Measurements from ENCODE around the gene ZIC5. TPM values are rescaled to one million over a fixed set of nuclear protein-coding genes. Genes with fewer than 3 reads are reported as not detected.

Gene ZIC5
- total RNA-seq, 1 experiment from 2014 or later, result 0.66 TPM

DNA sequence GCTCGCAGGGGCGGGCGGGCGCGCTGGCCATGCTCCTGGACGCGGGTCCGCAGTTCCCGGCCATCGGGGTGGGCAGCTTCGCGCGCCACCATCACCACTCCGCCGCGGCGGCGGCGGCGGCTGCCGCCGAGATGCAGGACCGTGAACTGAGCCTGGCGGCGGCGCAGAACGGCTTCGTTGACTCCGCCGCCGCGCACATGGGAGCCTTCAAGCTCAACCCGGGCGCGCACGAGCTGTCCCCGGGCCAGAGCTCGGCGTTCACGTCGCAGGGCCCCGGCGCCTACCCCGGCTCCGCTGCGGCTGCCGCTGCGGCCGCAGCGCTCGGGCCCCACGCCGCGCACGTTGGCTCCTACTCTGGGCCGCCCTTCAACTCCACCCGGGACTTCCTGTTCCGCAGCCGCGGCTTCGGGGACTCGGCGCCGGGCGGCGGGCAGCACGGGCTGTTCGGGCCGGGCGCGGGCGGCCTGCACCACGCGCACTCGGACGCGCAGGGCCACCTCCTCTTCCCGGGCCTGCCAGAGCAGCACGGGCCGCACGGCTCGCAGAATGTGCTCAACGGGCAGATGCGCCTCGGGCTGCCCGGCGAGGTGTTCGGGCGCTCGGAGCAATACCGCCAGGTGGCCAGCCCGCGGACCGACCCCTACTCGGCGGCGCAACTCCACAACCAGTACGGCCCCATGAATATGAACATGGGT lies 10.6 kb upstream of the ZIC5 start:
- H3K4me1 Mint-ChIP-seq (ENCODE audit: low read depth, unreplicated experiment), result peaks cover 9% of the 10 kb centered on the region
- POLR2A ChIA-PET, result interaction anchor here (1.0 kb wide), 1 partner anchor 108 kb away, joined by 4 read pairs; no protein-coding TSS in a partner anchor
- no peaks in the 10 kb centered on the region for H3K9me3 Mint-ChIP-seq (ENCODE audit: unreplicated experiment)
- Histone ChIP-seq H3K36me3 (ENCODE audit: control insufficient read depth, insufficient read depth, low read length) (no peaks in the 10 kb centered on the region), H3K4me3 (ENCODE audit: low read depth, low read length) (peak overlapping the region; percentile 59), H3K4me1 (peaks cover 24% of the 10 kb centered on the region), H3K9me3 (no peaks in the 10 kb centered on the region), H3K27me3 (replicated peaks; ENCODE audit: control insufficient read depth, insufficient read depth, low read length) (peaks cover 19% of the 10 kb centered on the region)
- CTCF ChIA-PET, result interaction anchor here (0.6 to 2.2 kb wide), 5 partner anchors 12 to 253 kb away, joined by 3 to 6 read pairs (median 4); no protein-coding TSS in a partner anchor
- peaks cover 5% of the 10 kb centered on the region for H3K36me3 Mint-ChIP-seq (ENCODE audit: insufficient read depth, unreplicated experiment)
- peak overlapping the region; percentile 61 for H3K4me3 Mint-ChIP-seq (ENCODE audit: unreplicated experiment)
- H3K27me3 Mint-ChIP-seq (ENCODE audit: insufficient read depth, unreplicated experiment), result peaks cover 44% of the 10 kb centered on the region
- TF ChIP-seq, protein P1, sequence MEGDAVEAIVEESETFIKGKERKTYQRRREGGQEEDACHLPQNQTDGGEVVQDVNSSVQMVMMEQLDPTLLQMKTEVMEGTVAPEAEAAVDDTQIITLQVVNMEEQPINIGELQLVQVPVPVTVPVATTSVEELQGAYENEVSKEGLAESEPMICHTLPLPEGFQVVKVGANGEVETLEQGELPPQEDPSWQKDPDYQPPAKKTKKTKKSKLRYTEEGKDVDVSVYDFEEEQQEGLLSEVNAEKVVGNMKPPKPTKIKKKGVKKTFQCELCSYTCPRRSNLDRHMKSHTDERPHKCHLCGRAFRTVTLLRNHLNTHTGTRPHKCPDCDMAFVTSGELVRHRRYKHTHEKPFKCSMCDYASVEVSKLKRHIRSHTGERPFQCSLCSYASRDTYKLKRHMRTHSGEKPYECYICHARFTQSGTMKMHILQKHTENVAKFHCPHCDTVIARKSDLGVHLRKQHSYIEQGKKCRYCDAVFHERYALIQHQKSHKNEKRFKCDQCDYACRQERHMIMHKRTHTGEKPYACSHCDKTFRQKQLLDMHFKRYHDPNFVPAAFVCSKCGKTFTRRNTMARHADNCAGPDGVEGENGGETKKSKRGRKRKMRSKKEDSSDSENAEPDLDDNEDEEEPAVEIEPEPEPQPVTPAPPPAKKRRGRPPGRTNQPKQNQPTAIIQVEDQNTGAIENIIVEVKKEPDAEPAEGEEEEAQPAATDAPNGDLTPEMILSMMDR (IDR thresholded peaks at IDR 0.05; ENCODE audit: insufficient read depth in 1 of 2, low read depth in 1 of 2, low read length in 1 of 2, severe bottlenecking in 1 of 2, unreplicated experiment in 1 of 2), result no peak
- no TSS peak for BruUV-seq (replicated peaks)
- DNase-seq, result peak in 1 of 2 experiments; percentile 50
- intact Hi-C loops (cut with micrococcal nuclease; ENCODE audit: unreplicated experiment), result loop anchor here (5.0 kb wide), 3 partner anchors 105 to 535 kb away; partner anchors contain the start of gene PCCA
- H3K27ac Mint-ChIP-seq (ENCODE audit: unreplicated experiment), result no peak overlapping the region

DNA sequence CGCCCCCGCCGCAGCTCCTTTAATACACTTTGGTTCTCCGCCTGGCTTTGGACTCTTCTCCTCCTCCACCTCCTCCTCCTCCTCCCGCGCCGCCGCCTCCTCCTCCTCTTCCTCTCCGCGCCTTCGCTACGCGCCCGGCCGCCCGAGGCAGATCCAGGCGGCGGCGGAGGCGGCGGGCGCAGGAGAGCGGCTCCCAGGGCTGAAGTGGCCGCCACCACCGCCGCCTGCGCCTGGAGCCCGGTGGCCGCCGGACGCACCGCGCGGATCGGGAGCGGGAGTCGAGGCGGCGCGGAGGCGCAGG lies 10.1 kb upstream of the ZIC5 start, which contains the start of gene ZIC2:
TSS of gene ZIC2 (plus strand) at position 50 of the 301 bp plus-strand sequence. CDS start 281 bp downstream, outside the sequence.
- ChIA-PET CTCF (interaction anchor here (1.1 kb wide), 1 partner anchor 11 kb away, joined by 4 read pairs; no protein-coding TSS in a partner anchor), POLR2A (interaction anchor here (0.8 kb wide), 1 partner anchor 8 kb away, joined by 3 read pairs; no protein-coding TSS in a partner anchor)
- BruUV-seq (replicated peaks), result no TSS peak
- Histone ChIP-seq H3K27me3 (replicated peaks; ENCODE audit: control insufficient read depth, insufficient read depth, low read length) (peaks cover 19% of the 10 kb centered on the region), H3K9me3 (no peaks in the 10 kb centered on the region), H3K36me3 (ENCODE audit: control insufficient read depth, insufficient read depth, low read length) (no peaks in the 10 kb centered on the region), H3K4me3 (ENCODE audit: low read depth, low read length) (peak within 1 kb of the TSS; percentile 59), H3K4me1 (peaks cover 24% of the 10 kb centered on the region)
- Mint-ChIP-seq H3K4me3 (ENCODE audit: unreplicated experiment) (peak within 1 kb of the TSS; percentile 61), H3K27me3 (ENCODE audit: insufficient read depth, unreplicated experiment) (peaks cover 46% of the 10 kb centered on the region), H3K27ac (ENCODE audit: unreplicated experiment) (no peak within 1 kb of the TSS), H3K36me3 (ENCODE audit: insufficient read depth, unreplicated experiment) (peaks cover 5% of the 10 kb centered on the region), H3K4me1 (ENCODE audit: low read depth, unreplicated experiment) (peaks cover 9% of the 10 kb centered on the region), H3K9me3 (ENCODE audit: unreplicated experiment) (no peaks in the 10 kb centered on the region)
- DNase-seq, result peak in 1 of 2 experiments; percentile 48
- TF ChIP-seq, protein P1 (IDR thresholded peaks at IDR 0.05; ENCODE audit: insufficient read depth in 1 of 2, low read depth in 1 of 2, low read length in 1 of 2, severe bottlenecking in 1 of 2, unreplicated experiment in 1 of 2), result no peak
- intact Hi-C loops (cut with micrococcal nuclease; ENCODE audit: unreplicated experiment), result loop anchor here (2.0 to 5.0 kb wide), 4 partner anchors 106 to 536 kb away; partner anchors contain the start of gene PCCA

DNA sequence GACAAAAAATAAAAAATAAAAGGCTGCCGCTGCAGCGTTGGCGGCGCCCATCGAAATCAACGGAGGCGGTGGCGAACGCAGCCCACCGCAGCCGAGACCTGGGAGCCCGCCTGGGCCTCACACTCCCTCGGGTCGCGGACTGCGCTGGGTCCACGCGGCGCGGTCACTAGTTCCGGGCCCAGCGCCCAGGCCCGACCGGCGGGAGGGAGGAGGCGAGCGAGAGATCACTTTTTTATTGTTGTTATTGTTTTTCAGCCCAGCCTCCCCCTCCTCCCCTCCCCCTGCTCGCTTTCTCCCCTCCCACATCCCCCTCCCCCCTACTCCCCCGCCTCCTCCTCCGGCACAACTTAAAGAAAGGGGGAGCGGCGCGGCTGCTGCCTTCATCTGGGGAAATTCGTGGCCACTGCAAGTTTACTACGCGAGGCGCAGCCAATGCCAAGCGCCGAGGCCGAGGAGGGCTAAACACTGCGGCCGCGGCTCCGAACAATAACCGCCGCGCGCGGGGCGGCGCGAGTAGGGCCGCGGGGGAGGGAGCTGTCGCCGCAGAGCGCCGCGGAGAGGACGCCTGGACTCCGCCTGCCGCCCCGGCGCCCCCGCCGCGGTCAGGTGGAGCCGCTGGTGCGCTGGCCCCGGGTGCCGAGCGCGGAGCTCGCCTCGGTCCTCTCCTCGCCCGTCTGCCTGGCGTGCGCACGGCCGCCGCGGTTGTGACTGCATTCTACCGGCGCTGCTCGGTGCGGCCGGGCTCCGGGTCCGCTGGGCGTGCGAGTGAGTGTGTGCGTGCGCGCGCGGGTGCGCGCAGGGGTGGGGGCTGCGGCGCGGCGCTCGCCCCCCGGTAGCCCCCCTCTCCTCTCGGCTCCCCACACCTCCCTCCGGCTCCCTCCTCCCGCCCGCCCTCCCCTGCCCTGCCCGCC lies 9.5 kb upstream of the ZIC5 start:
- Mint-ChIP-seq H3K27me3 (ENCODE audit: insufficient read depth, unreplicated experiment) (peaks cover 43% of the 10 kb centered on the region), H3K4me3 (ENCODE audit: unreplicated experiment) (peak overlapping the region; percentile 61), H3K27ac (ENCODE audit: unreplicated experiment) (no peak overlapping the region), H3K4me1 (ENCODE audit: low read depth, unreplicated experiment) (peaks cover 9% of the 10 kb centered on the region), H3K9me3 (ENCODE audit: unreplicated experiment) (no peaks in the 10 kb centered on the region), H3K36me3 (ENCODE audit: insufficient read depth, unreplicated experiment) (peaks cover 5% of the 10 kb centered on the region)
- H3K4me1 ChIP-seq, result peaks cover 24% of the 10 kb centered on the region
- H3K36me3 ChIP-seq (ENCODE audit: control insufficient read depth, insufficient read depth, low read length), result no peaks in the 10 kb centered on the region
- intact Hi-C loops (cut with micrococcal nuclease; ENCODE audit: unreplicated experiment), result loop anchor here (1.0 to 5.0 kb wide), 5 partner anchors 106 to 536 kb away; partner anchors contain the start of gene PCCA
- TF ChIP-seq, protein P1 (IDR thresholded peaks at IDR 0.05; ENCODE audit: insufficient read depth in 1 of 2, low read depth in 1 of 2, low read length in 1 of 2, severe bottlenecking in 1 of 2, unreplicated experiment in 1 of 2), result no peak
- no peaks in the 10 kb centered on the region for H3K9me3 ChIP-seq
- DNase-seq, result peak in 1 of 2 experiments; percentile 60
- ChIA-PET CTCF (interaction anchor here (1.1 kb wide), 1 partner anchor 11 kb away, joined by 4 read pairs; no protein-coding TSS in a partner anchor), POLR2A (interaction anchor here (0.8 kb wide), 1 partner anchor 9 kb away, joined by 3 read pairs; no protein-coding TSS in a partner anchor)
- BruUV-seq (replicated peaks), result no TSS peak
- H3K4me3 ChIP-seq (ENCODE audit: low read depth, low read length), result peak overlapping the region; percentile 59
- peaks cover 17% of the 10 kb centered on the region for H3K27me3 ChIP-seq (replicated peaks; ENCODE audit: control insufficient read depth, insufficient read depth, low read length)
